ES-I3 (cell line): ENCODE measurements around the gene SLC24A3.

Source experiments
- H3K36me3 ChIP-seq: 2 replicates; pipeline ENCODE4 v1.6.1; 2013; ENCODE audit warnings: mild to moderate bottlenecking, low read length, control low read depth, moderate library complexity; ENCODE audit not compliant: insufficient read depth
- H3K4me1 ChIP-seq: 2 replicates; pipeline ENCODE4 v1.6.1; 2013; ENCODE audit warnings: mild to moderate bottlenecking, control low read depth, low read length; ENCODE audit not compliant: insufficient read depth
- H3K9ac ChIP-seq: 2 replicates; pipeline ENCODE4 v1.6.1; 2013; ENCODE audit warnings: low read depth, mild to moderate bottlenecking, low read length, moderate library complexity
- H3K9me3 ChIP-seq: 2 replicates; pipeline ENCODE4 v1.6.1; 2013; ENCODE audit warnings: mild to moderate bottlenecking, low read length, moderate library complexity; ENCODE audit not compliant: control insufficient read depth, insufficient read depth

SLC24A3 gene

DNA sequence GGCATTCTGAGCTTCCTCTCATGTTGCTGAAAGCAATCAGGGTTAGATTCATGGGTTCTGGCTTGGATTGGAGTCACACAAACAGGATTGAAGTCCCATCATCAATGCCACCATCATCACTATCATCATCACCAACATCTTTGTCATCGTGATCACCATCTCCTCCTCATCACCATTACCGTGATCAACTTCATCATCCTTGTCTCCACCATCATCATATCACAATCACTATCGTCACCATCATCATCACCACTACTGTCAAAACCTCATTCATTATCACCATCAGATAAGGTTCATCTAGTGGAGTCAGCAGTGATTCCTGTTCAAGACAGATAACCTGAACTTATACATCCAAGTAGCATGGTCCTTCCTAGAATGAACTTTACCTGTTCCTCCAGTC, 351.8 kb downstream of the SLC24A3 start:
- Histone ChIP-seq H3K4me1 (no peaks in the 10 kb centered on the region), H3K9me3 (no peaks in the 10 kb centered on the region), H3K9ac (no peak overlapping the region), H3K36me3 (no peaks in the 10 kb centered on the region)

DNA sequence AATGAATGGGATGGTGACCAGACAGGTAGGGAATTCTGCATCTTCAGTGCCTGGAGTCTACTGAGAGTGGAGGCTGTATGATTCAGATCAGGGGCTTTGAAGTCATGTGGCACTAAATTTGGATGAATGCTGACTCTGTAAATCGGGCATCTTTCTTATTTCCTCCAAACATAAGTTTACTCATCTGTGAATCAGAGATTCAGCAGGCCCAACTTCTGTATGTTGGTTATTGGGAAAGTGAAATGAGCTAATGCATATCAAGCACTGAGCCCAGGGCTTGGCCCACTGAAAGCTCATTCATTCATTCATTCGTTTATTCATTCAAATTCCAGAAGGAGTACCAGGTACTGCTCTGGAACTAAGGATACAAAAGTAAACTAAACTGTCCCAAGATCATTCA, 353.3 kb downstream of the SLC24A3 start:
- Histone ChIP-seq H3K36me3 (no peaks in the 10 kb centered on the region), H3K4me1 (no peaks in the 10 kb centered on the region), H3K9me3 (no peaks in the 10 kb centered on the region; the same call in 1 of the 2 replicates), H3K9ac (no peak overlapping the region)

DNA sequence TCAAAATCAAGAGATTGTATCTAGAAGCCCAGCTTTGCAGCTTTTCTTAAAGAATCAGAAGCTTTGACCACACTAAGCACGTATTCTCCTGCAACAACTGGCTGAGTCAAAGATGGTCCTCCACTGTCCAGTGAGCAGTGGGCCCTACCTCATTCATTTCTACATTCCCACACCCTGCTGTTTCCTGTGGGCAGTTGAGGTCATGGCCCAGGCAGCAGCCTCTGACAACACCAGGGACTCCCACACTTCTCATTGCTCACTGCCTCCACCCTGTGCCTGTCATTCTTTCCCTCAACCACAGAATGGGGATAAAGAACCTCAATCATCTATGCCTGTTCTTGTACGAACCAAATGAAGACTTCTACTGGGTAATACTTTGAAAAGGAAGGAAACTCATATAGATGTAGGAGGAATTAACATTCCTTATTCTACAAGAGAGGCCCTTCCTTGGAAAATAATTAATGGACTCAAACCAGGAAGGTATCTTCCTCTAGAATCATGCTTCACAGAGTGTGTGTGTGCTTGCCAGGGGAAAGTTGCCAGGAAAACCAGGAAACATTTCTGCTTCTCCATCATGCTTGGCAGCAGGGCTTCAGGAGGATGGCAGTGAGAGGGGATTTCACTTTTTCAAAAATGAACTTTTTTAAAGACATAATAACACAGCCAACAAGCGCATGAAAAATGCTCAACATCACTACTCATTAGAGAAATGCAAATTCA, 353.9 kb downstream of the SLC24A3 start:
- Histone ChIP-seq H3K4me1 (no peaks in the 10 kb centered on the region), H3K9me3 (no peaks in the 10 kb centered on the region; the same call in 1 of the 2 replicates), H3K36me3 (no peaks in the 10 kb centered on the region), H3K9ac (no peak overlapping the region)

DNA sequence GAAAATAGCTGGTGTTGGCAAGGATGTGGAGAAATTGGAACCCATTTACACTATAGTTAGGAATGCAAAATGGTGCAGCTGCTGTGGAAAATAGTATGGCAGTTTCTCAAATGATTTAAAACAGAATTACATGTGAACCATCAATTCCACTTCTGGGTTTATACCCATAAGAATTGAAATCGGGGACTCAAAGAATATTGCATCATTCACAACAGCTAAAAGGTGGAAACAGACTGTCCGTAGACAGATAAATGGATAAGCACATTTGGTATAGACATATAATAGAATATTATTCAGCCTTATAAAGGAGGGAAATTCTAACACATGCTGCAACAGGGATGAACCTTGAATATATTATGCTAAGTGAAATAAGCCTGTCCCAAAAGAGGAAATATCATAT, 355.7 kb downstream of the SLC24A3 start:
- Histone ChIP-seq H3K36me3 (no peaks in the 10 kb centered on the region), H3K9ac (no peak overlapping the region), H3K9me3 (no peaks in the 10 kb centered on the region; the same call in 1 of the 2 replicates), H3K4me1 (no peaks in the 10 kb centered on the region)

DNA sequence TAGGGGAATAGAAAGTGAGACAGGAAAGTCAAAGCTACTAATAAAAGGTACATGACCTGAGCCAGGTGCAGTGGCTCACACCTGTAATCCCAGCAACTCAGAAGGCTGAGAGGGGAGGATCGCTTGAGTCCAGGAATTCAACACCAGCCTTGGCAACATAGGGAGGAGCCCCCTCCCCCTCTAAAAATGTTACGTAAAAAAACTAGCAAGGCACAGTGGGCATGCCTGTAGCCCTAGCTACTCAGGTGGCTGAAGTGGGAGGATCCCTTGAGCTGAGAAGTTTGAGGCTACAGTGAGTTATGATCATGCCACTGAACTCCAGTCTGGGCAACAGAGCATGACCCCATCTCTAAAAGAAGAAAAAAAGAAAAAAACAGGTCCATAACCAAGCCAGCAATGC, 359.6 kb downstream of the SLC24A3 start:
- H3K36me3 ChIP-seq = no peaks in the 10 kb centered on the region
- no peaks in the 10 kb centered on the region for H3K4me1 ChIP-seq
- H3K9me3 ChIP-seq = no peaks in the 10 kb centered on the region; the same call in 1 of the 2 replicates
- no peak overlapping the region for H3K9ac ChIP-seq

DNA sequence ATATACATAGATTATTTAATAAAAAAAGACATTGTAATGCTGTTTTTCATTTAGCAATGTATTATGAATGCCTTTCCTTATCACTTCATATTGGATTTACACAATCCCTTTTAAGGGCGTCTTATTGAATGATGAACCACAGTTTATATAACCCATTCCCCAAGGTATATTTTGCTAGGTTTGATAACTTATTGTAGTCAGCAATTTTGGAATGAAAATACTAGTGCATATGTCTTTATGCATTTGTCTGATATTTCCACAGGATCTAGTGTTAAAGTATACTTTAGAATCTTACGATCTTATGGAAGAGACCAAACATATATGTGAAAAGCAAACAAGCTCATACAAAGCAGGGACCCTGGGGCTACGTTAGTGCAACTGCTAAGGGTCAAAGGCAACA, 365.2 kb downstream of the SLC24A3 start:
- H3K9me3 ChIP-seq = no peaks in the 10 kb centered on the region
- no peak overlapping the region for H3K9ac ChIP-seq
- no peaks in the 10 kb centered on the region for H3K36me3 ChIP-seq
- H3K4me1 ChIP-seq = no peaks in the 10 kb centered on the region

DNA sequence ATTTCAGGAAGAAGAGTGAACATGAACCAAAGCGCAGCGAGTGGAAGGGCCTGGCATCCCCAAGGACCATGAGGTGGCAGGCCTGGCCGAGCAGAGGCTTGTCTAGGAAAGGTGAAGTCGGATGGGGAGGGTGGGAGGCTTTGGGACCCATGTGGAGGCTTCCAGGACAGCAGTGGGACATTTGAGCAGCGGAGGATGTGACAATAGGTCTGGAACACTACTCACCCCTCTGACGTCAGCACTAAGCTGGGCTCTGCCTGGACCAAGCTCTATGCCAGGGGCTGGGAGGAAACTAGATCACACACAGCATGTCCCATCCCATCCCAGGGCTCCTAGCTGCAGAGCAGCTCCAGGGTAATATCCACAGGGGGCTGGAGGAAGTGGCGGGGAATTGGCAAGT, 370.3 kb downstream of the SLC24A3 start:
- Histone ChIP-seq H3K36me3 (no peaks in the 10 kb centered on the region), H3K4me1 (no peaks in the 10 kb centered on the region), H3K9ac (no peak overlapping the region)

DNA sequence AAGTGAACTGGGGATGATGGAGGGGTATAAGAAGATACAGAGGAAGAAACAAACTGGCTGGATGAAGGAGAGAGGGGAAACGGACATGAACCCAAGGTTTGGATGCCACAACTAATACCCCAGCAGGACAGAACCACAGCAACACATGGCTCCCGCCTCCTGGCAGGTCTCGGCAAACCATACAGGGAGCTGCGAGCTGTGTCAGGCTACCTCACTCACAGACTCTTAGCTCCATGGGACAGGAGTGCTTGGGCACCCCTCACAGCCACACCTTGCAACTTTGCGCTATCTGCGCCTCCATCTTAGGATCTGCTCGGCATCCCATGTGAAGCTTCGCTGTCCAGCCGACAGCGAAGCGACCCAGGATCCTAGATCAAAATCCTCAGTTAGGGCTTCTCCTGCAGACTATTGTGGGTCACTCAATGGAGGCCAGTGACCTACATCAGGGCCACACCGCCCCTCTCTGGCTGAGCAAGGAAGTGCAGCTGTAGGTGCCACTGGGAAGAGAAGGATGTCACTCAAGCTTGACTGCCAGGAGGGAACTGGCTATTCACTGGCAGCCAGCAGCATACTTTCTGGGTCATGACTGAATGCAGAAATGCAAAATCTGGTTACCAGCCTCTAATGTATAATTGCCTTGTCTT, 371.2 kb downstream of the SLC24A3 start:
- H3K36me3 ChIP-seq = no peaks in the 10 kb centered on the region
- no peak overlapping the region; the same call in 1 of the 2 replicates for H3K9ac ChIP-seq
- no peaks in the 10 kb centered on the region for H3K4me1 ChIP-seq
- no peaks in the 10 kb centered on the region for H3K9me3 ChIP-seq

More for the DNA sequence above, 370.3 kb downstream of the SLC24A3 start:
- no peaks in the 10 kb centered on the region for H3K9me3 ChIP-seq

DNA sequence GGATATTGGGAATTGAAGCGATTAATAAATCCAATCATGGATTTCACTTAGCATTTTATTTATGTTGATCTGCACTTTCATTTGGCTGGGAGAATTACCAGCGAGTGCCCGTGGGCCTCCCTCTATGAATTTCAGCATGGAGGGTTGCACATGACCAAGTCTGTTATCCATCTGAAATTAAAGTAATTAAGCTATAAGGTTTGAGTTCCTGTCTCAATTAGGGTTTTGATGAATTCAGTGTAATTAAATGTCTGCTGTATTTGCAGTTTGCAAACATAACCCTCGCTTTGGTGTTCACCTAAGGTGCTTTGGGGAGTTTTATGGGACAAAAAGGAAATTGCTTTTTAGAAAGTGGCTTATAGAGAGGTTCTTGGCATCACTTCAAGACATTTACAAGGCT, 375.8 kb downstream of the SLC24A3 start:
- no peak overlapping the region for H3K9ac ChIP-seq
- H3K9me3 ChIP-seq = no peaks in the 10 kb centered on the region
- H3K4me1 ChIP-seq = no peaks in the 10 kb centered on the region
- H3K36me3 ChIP-seq = no peaks in the 10 kb centered on the region

DNA sequence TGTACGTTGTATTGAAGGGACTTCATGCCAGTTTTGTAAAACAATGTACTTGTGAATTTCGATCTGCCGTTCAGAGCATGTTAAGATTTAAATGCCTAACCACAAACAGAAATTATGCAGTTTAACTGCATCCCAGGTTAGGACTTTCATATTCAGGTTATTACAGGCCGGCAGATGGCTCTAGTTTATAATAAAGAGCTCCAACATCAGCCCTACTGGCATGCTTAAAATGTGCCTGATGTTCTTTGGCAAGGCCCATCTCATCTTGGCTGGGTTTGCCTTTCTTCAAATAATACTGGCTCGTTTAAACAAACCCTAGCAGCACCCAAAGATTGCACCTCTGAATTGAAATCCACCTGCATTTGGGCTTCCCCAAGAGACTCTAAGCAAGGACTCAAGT, 376.3 kb downstream of the SLC24A3 start:
- Histone ChIP-seq H3K4me1 (no peaks in the 10 kb centered on the region), H3K9ac (no peak overlapping the region), H3K9me3 (no peaks in the 10 kb centered on the region), H3K36me3 (no peaks in the 10 kb centered on the region)

DNA sequence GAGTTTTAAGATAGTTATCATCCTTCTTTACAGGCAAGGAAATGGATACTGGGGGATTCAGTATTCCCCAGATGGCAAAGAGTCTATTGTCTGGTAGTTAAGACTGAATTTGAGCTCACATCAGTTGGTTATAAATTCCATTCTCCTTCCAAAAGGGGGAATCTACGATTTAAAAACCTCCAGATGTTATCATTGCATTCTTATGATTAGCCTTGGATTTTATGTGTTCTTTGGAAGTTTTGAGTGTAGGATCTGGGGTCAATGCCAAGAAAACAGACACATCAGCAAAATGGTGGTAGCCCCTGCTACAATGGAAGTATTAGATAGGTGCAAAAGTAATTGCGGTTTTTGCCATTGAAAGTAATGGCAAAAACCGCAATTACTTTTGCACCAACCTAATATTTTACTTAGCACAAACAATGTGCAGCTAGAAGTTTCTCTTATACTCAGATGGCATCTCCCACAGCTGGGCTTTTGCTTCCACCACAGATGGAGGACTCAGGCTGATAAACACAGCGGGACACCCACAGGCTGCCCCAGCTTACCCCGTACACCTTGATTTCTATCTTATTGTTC, 377.4 kb downstream of the SLC24A3 start:
- Histone ChIP-seq H3K9me3 (no peaks in the 10 kb centered on the region), H3K4me1 (no peaks in the 10 kb centered on the region), H3K9ac (no peak overlapping the region), H3K36me3 (no peaks in the 10 kb centered on the region)

DNA sequence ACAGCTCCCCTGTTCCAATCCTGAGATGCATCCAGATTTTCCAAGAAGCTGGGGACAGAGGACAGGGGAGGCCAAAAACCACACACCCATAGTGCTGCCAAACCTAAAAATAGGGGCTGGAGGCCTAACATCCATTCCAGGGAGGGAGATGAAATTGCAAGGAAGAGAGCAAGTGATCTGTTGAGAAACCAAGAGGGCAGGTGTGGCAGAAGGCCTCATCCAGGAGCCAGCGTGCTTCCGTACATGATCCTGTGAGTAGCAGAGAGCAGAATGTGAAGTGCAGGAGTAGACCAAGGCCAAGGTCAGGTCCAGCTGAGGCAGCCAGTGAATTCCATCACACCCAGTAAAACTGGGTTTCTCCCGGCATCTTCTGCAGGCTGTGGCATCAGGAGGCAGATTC, 377.9 kb downstream of the SLC24A3 start:
- no peak overlapping the region for H3K9ac ChIP-seq
- H3K9me3 ChIP-seq = no peaks in the 10 kb centered on the region
- H3K4me1 ChIP-seq = no peaks in the 10 kb centered on the region
- no peaks in the 10 kb centered on the region for H3K36me3 ChIP-seq

DNA sequence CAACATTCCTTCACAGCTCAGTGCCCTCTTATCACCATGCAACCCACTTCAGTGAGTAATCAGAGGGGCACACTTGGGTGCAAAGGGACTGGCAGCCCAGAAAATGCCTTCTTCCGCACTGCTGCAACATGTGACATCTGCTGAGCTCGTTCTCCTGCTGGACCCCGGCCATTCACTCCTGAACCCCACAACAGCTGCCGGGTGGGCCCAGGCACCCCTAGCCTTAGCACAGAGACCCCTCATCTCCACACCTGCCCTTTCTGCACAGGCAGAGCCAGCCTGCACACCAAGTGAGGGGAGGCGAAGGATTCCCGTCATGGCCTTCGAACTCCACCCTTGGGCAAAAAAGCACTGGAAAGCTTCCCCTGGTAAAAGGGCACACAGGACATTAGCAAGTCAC, 381.3 kb downstream of the SLC24A3 start:
- H3K4me1 ChIP-seq = no peaks in the 10 kb centered on the region
- H3K9me3 ChIP-seq = no peaks in the 10 kb centered on the region; the same call in 1 of the 2 replicates
- H3K36me3 ChIP-seq = no peaks in the 10 kb centered on the region
- no peak overlapping the region for H3K9ac ChIP-seq

DNA sequence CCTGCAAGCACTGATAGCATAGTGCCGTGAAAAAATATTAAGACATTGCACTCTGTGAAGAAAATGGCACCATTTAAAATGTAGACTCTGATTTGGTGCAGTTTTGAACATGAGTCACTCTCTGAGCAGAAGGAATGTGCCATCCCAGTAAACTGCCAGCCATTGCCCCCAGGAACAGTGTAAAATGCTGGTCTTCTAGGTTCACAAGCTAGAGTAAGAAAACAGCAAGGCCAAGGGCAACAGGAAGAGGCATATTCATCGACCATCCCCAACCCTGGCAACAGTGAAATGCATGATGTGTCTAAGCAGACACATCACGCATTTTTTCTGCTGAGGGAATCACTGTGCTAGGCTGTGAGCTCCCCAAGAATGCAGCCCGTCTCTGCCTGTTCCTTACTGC, 382.5 kb downstream of the SLC24A3 start:
- H3K4me1 ChIP-seq = no peaks in the 10 kb centered on the region
- H3K9me3 ChIP-seq = no peaks in the 10 kb centered on the region; the same call in 1 of the 2 replicates
- H3K36me3 ChIP-seq = no peaks in the 10 kb centered on the region

More for the DNA sequence above, 382.5 kb downstream of the SLC24A3 start:
- H3K9ac ChIP-seq = no peak overlapping the region
